ENCODE results near the gene ATP6V0C. TPM values are rescaled to one million over a fixed set of nuclear protein-coding genes. Genes with fewer than 3 reads are reported as not detected.

Gene ATP6V0C
- total RNA-seq, 1 experiment from 2014 or later: 249 TPM

DNA sequence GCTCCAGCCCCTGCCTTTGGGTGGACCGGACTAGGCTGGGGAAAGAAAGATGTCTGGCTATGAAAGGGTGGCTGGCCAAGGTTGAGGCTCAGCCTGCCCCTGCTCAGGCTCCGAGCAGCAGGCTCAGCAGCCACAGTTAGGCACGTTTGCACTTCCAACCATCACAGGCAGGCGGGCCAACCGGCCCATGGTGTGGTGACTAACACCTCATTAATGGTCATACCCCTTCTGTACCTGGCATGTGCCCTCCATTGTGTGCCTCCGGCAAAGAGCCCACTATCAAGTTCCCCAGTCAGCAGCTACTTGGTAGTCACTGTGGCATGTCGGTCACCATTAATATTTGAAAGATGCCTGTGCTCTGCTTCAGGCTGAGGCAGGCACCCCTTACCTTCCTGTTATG, 32.1 kb upstream of the ATP6V0C start:
- Histone ChIP-seq H3F3A (ENCODE audit: insufficient read depth, low read depth) (peaks cover 2% of the 10 kb centered on the region; the same call in 1 of the 2 replicates), H3K4me1 (replicated peaks; ENCODE audit: insufficient read depth) (no peaks in the 10 kb centered on the region), H3K4me3 (no peak overlapping the region), H3K9me2 (ENCODE audit: insufficient read depth) (no peaks in the 10 kb centered on the region), H3K4me2 (no peak overlapping the region), H3K9me3 (ENCODE audit: insufficient read depth, low read depth) (no peaks in the 10 kb centered on the region), H3K27ac (no peak overlapping the region), H3K79me2 (ENCODE audit: low read depth) (no peaks in the 10 kb centered on the region), H2AFZ (no peak overlapping the region), H3K27me3 (ENCODE audit: insufficient read depth, low read depth) (no peaks in the 10 kb centered on the region), H3K36me3 (ENCODE audit: low read depth) (no peaks in the 10 kb centered on the region), H4K20me1 (ENCODE audit: insufficient read depth) (peaks cover 7% of the 10 kb centered on the region; the same call in 1 of the 2 replicates)
- TF ChIP-seq EZH2 (IDR thresholded peaks at IDR 0.05; ENCODE audit: low read depth): no peak
- TF ChIP-seq, protein P1, sequence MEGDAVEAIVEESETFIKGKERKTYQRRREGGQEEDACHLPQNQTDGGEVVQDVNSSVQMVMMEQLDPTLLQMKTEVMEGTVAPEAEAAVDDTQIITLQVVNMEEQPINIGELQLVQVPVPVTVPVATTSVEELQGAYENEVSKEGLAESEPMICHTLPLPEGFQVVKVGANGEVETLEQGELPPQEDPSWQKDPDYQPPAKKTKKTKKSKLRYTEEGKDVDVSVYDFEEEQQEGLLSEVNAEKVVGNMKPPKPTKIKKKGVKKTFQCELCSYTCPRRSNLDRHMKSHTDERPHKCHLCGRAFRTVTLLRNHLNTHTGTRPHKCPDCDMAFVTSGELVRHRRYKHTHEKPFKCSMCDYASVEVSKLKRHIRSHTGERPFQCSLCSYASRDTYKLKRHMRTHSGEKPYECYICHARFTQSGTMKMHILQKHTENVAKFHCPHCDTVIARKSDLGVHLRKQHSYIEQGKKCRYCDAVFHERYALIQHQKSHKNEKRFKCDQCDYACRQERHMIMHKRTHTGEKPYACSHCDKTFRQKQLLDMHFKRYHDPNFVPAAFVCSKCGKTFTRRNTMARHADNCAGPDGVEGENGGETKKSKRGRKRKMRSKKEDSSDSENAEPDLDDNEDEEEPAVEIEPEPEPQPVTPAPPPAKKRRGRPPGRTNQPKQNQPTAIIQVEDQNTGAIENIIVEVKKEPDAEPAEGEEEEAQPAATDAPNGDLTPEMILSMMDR (conservative IDR thresholded peaks at IDR 0.05): no peak
- CTCF ChIA-PET: no interaction called here
- POLR2A ChIA-PET (ENCODE audit: unreplicated experiment): no interaction called here
- no peak for DNase-seq
- intact Hi-C loops (cut with micrococcal nuclease; ENCODE audit: unreplicated experiment): no loop called here
- no TSS peak for BruUV-seq (replicated peaks)

DNA sequence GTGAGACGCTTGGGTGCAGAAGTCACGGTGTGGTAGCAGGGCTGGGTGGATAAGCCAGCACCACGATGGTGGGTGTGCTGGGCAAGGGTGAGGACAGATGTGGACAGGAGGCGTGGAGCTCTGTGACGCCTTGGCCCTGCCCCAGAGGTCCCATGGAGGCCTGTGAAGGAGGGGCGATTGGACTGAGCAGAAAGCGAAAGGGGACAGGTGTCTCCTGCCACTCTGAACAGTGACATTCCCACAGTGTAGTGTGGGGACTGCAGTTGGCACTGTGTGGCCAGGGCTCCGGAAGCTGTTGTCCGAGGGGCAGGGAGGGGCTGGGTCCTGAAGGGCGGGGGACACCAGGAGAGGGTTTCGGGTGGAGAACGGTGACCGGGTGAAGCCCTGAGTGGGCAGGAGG, 31.5 kb upstream of the ATP6V0C start:
- no peaks in the 10 kb centered on the region for H3K36me3 ChIP-seq (ENCODE audit: low read depth)
- intact Hi-C loops (cut with micrococcal nuclease; ENCODE audit: unreplicated experiment): no loop called here
- no peak for DNase-seq
- H3K9me3 ChIP-seq (ENCODE audit: insufficient read depth, low read depth): no peaks in the 10 kb centered on the region
- TF ChIP-seq, protein P1 (conservative IDR thresholded peaks at IDR 0.05): no peak
- TF ChIP-seq EZH2 (IDR thresholded peaks at IDR 0.05; ENCODE audit: low read depth): no peak
- CTCF ChIA-PET: no interaction called here
- H3K27me3 ChIP-seq (ENCODE audit: insufficient read depth, low read depth): no peaks in the 10 kb centered on the region
- BruUV-seq (replicated peaks): no TSS peak
- no peak overlapping the region for H3K4me2 ChIP-seq
- no peak overlapping the region for H3K4me3 ChIP-seq
- no peaks in the 10 kb centered on the region for H3K9me2 ChIP-seq (ENCODE audit: insufficient read depth)
- POLR2A ChIA-PET (ENCODE audit: unreplicated experiment): no interaction called here
- H2AFZ ChIP-seq: no peak overlapping the region
- no peaks in the 10 kb centered on the region for H3F3A ChIP-seq (ENCODE audit: insufficient read depth, low read depth)
- H3K27ac ChIP-seq: no peak overlapping the region
- no peaks in the 10 kb centered on the region for H3K4me1 ChIP-seq (replicated peaks; ENCODE audit: insufficient read depth)
- no peaks in the 10 kb centered on the region for H3K79me2 ChIP-seq (ENCODE audit: low read depth)
- H4K20me1 ChIP-seq (ENCODE audit: insufficient read depth): peaks cover 6% of the 10 kb centered on the region; the same call in 1 of the 2 replicates

DNA sequence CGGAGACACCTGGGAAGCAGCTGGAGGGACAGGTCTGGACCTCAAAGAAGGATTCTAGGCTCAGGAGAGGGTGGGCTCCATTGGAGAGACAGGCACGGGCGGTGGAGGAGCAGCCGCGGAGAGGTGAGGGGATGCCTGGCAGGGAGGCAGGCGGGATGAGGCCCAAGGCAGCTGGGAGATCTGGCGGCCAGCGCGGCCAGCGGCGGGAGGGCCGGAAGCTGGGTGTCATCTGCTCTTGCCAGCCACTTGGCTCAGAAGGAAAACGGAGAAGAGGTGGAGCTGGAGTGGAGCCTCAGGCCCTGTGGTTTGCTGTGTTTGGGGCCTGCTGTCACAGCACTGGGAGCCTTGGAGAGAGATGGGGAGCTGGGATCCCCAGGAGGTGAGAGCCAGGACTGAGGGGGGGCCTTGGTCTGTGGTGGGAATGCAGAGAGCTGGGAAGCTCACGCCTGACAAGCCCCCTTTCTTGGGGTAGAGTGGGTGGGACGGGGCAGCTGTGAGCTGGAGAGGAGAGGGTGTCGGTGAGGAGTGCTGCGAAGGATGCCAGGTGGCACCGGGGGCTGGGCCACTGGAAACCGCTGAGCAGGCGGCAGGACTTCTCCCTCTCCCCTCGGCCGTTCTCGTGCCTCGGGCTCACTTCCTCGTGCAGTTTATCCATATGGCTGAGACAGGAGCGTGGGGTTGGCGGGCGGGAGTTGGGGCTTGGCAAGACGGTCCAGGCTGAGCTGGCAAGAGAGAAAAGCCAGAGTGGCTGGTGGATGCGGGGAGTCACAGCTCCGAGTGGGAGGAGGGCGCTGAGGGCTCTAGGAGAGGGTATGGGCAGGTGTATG, 30.8 kb upstream of the ATP6V0C start:
- Histone ChIP-seq H3K36me3 (ENCODE audit: low read depth) (no peaks in the 10 kb centered on the region), H3K9me2 (ENCODE audit: insufficient read depth) (no peaks in the 10 kb centered on the region), H3K27ac (no peak overlapping the region), H4K20me1 (ENCODE audit: insufficient read depth) (no peaks in the 10 kb centered on the region; the same call in 1 of the 2 replicates), H3F3A (ENCODE audit: insufficient read depth, low read depth) (no peaks in the 10 kb centered on the region), H3K4me3 (no peak overlapping the region), H3K9me3 (ENCODE audit: insufficient read depth, low read depth) (no peaks in the 10 kb centered on the region), H3K4me1 (replicated peaks; ENCODE audit: insufficient read depth) (no peaks in the 10 kb centered on the region), H2AFZ (no peak overlapping the region), H3K79me2 (ENCODE audit: low read depth) (no peaks in the 10 kb centered on the region), H3K4me2 (no peak overlapping the region), H3K27me3 (ENCODE audit: insufficient read depth, low read depth) (no peaks in the 10 kb centered on the region)
- ChIA-PET CTCF (no interaction called here), POLR2A (ENCODE audit: unreplicated experiment) (interaction anchor here (0.6 to 0.8 kb wide), 2 partner anchors 23 to 208 kb away, joined by 5 to 6 read pairs; partner anchors contain the start of gene TEDC2)
- no TSS peak for BruUV-seq (replicated peaks)
- TF ChIP-seq EZH2 (IDR thresholded peaks at IDR 0.05; ENCODE audit: low read depth): no peak
- DNase-seq: no peak
- intact Hi-C loops (cut with micrococcal nuclease; ENCODE audit: unreplicated experiment): no loop called here

All from PC-9 (cell line).